ENCODE results near the gene TOX2. TPM values are rescaled to one million over a fixed set of nuclear protein-coding genes. Genes with fewer than 3 reads are reported as not detected.

TOX2 gene
- total RNA-seq, 3 donors from 2014 or later (not counting 1 experiment from before 2014, with no cell fraction given) = 0.93 to 1.8 (median 1.2) TPM

DNA sequence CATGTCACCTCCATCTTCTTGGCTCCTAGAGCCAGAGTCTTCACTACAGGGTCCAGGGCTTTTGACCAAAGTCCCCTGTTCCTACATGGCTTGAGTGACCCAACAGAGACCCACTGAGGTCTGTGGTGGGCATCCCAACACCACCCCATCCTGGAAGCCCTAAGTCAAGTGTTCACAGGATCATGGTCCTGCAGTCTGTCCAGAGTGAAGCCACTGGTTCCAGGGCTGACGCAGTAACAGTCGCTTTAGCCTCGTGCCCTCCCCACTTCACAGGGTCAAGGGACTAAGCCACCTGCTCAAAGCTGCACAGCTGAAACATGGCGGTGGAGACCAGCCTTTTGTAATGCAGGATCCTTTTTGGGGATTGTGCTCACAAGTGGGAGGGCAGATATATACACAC, 138.4 kb downstream of the TOX2 start:
- WGBS (ENCODE audit: insufficient coverage) = 98% methylated on average over 4 of the region's 4 CpGs
- Mint-ChIP-seq H3K27ac (no peak overlapping the region), H3K9me3 (no peaks in the 10 kb centered on the region), H3K36me3 (no peaks in the 10 kb centered on the region), H3K4me1 (peaks cover 0 to 6% of the 10 kb centered on the region in 2 donors), H3K4me3 (no peak overlapping the region), H3K27me3 (ENCODE audit: low read depth in 2 of 2) (peaks cover 18 to 44% of the 10 kb centered on the region in 2 donors)
- no peak overlapping the region for H3K27ac ChIP-seq (ENCODE audit: low read length)
- H3K4me1 ChIP-seq (ENCODE audit: control insufficient read depth, insufficient read depth, low read length) = no peaks in the 10 kb centered on the region
- no peak overlapping the region for H3K4me3 ChIP-seq (ENCODE audit: low read length)
- no peaks in the 10 kb centered on the region for H3K36me3 ChIP-seq (ENCODE audit: control insufficient read depth, insufficient read depth, low read length)
- no peaks in the 10 kb centered on the region for H3K27me3 ChIP-seq (ENCODE audit: control insufficient read depth, insufficient read depth, low read length)
- DNase-seq = no peak
- TF ChIP-seq, protein P1, sequence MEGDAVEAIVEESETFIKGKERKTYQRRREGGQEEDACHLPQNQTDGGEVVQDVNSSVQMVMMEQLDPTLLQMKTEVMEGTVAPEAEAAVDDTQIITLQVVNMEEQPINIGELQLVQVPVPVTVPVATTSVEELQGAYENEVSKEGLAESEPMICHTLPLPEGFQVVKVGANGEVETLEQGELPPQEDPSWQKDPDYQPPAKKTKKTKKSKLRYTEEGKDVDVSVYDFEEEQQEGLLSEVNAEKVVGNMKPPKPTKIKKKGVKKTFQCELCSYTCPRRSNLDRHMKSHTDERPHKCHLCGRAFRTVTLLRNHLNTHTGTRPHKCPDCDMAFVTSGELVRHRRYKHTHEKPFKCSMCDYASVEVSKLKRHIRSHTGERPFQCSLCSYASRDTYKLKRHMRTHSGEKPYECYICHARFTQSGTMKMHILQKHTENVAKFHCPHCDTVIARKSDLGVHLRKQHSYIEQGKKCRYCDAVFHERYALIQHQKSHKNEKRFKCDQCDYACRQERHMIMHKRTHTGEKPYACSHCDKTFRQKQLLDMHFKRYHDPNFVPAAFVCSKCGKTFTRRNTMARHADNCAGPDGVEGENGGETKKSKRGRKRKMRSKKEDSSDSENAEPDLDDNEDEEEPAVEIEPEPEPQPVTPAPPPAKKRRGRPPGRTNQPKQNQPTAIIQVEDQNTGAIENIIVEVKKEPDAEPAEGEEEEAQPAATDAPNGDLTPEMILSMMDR (IDR thresholded peaks at IDR 0.05) = no peak
- intact Hi-C loops (cut with micrococcal nuclease) = no loop called here
- ATAC-seq = no peak
- H3K9me3 ChIP-seq (ENCODE audit: control insufficient read depth, insufficient read depth, low read length) = no peaks in the 10 kb centered on the region

DNA sequence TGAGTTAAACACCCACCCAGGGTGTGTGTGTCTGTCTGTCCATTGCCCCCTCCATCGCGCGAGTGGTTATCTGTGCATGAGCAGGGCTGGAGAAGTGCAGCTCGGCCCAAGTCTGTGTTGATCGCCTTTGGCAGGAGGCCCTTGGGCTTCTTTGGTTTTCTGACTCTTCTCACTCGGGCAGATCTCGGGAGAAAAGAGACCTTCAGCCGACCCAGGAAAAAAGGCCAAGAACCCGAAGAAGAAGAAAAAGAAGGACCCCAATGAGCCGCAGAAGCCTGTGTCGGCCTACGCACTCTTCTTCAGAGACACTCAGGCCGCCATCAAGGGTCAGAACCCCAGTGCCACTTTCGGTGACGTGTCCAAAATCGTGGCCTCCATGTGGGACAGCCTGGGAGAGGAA, 139.5 kb downstream of the TOX2 start:
- ATAC-seq = no peak
- Histone ChIP-seq H3K9me3 (ENCODE audit: control insufficient read depth, insufficient read depth, low read length) (no peaks in the 10 kb centered on the region), H3K27me3 (ENCODE audit: control insufficient read depth, insufficient read depth, low read length) (no peaks in the 10 kb centered on the region), H3K27ac (ENCODE audit: low read length) (no peak overlapping the region), H3K4me3 (ENCODE audit: low read length) (no peak overlapping the region), H3K36me3 (ENCODE audit: control insufficient read depth, insufficient read depth, low read length) (no peaks in the 10 kb centered on the region), H3K4me1 (ENCODE audit: control insufficient read depth, insufficient read depth, low read length) (no peaks in the 10 kb centered on the region)
- peaks cover 26 to 44% of the 10 kb centered on the region in 2 donors for H3K27me3 Mint-ChIP-seq (ENCODE audit: low read depth in 2 of 2)
- no peaks in the 10 kb centered on the region for H3K36me3 Mint-ChIP-seq
- H3K4me3 Mint-ChIP-seq = no peak overlapping the region
- peaks cover 0 to 6% of the 10 kb centered on the region in 2 donors for H3K4me1 Mint-ChIP-seq
- H3K9me3 Mint-ChIP-seq = no peaks in the 10 kb centered on the region
- 94% methylated on average over 16 of the region's 16 CpGs for WGBS (ENCODE audit: insufficient coverage)
- no peak overlapping the region for H3K27ac Mint-ChIP-seq
- TF ChIP-seq, protein P1 (IDR thresholded peaks at IDR 0.05) = no peak
- no peak for DNase-seq
- intact Hi-C loops (cut with micrococcal nuclease) = no loop called here

DNA sequence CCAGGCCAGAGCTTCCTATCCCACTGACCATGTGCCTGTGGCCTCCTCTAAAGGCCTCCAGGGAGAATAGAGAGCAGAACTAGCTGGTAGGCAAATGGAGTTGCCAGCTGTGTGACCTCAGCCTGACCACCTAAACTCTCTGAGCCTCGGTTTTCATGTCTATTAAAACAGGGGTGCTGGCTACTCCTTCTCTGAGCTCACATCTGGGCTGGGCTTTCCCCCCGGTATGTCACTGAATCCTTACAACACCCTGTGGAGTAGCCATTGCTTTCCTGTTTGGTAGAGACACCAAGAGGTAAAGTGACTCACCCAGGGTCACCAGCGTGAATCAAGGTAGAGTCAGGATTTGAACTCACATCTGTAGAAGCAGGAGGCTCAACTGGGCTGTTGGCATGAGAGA, 140.2 kb downstream of the TOX2 start:
- intact Hi-C loops (cut with micrococcal nuclease) = no loop called here
- Histone ChIP-seq H3K27ac (ENCODE audit: low read length) (no peak overlapping the region), H3K27me3 (ENCODE audit: control insufficient read depth, insufficient read depth, low read length) (no peaks in the 10 kb centered on the region), H3K9me3 (ENCODE audit: control insufficient read depth, insufficient read depth, low read length) (no peaks in the 10 kb centered on the region), H3K4me1 (ENCODE audit: control insufficient read depth, insufficient read depth, low read length) (no peaks in the 10 kb centered on the region), H3K4me3 (ENCODE audit: low read length) (no peak overlapping the region), H3K36me3 (ENCODE audit: control insufficient read depth, insufficient read depth, low read length) (no peaks in the 10 kb centered on the region)
- Mint-ChIP-seq H3K27ac (no peak overlapping the region), H3K27me3 (ENCODE audit: low read depth in 2 of 2) (peaks cover 27 to 45% of the 10 kb centered on the region in 2 donors), H3K9me3 (no peaks in the 10 kb centered on the region), H3K4me1 (peaks cover 0 to 6% of the 10 kb centered on the region in 2 donors), H3K36me3 (no peaks in the 10 kb centered on the region), H3K4me3 (no peak overlapping the region)
- no peak for DNase-seq
- ATAC-seq = no peak
- TF ChIP-seq, protein P1 (IDR thresholded peaks at IDR 0.05) = no peak
- 81% methylated on average over 3 of the region's 3 CpGs for WGBS (ENCODE audit: insufficient coverage)

DNA sequence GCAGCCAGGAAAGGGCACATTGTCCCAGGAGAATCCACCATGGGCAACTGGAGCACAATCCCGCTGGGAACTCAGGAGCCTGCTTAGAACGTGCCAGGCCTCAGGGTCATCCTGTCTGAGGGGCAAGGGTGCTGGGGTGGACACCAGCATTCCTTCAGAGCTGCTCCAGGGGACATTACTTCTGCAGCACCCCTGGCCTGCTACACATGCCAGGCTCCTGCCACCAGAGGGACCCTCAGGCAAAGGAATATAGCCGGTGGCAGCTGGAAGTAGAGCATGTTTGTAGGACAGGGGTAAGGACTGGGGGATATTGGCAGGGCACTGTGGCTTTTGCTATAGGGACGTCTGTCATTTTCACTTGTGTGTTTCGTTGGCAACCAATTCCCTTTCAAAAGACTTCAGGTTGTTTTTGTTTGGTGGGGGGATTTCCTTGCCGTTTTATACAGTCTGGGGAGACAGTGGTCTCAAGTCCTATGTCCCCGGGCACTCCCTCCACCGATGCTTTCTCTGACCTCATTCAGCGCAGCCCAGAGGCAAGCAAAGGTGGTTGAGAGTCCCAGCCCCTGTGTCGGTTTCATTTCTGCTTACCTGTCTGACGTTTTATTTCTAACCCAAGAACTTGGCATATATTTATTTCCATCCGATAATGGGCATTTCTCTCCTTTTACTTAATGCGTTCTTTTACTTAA, 141.5 kb downstream of the TOX2 start:
- Histone ChIP-seq H3K36me3 (ENCODE audit: control insufficient read depth, insufficient read depth, low read length) (no peaks in the 10 kb centered on the region), H3K4me1 (ENCODE audit: control insufficient read depth, insufficient read depth, low read length) (no peaks in the 10 kb centered on the region), H3K27me3 (ENCODE audit: control insufficient read depth, insufficient read depth, low read length) (no peaks in the 10 kb centered on the region), H3K9me3 (ENCODE audit: control insufficient read depth, insufficient read depth, low read length) (no peaks in the 10 kb centered on the region), H3K27ac (ENCODE audit: low read length) (no peak overlapping the region), H3K4me3 (ENCODE audit: low read length) (no peak overlapping the region)
- WGBS (ENCODE audit: insufficient coverage) = 63% methylated on average over 12 of the region's 13 CpGs
- peak; percentile 19 to 83 for DNase-seq
- Mint-ChIP-seq H3K27ac (no peak overlapping the region), H3K9me3 (no peaks in the 10 kb centered on the region), H3K36me3 (no peaks in the 10 kb centered on the region), H3K4me3 (no peak overlapping the region), H3K27me3 (ENCODE audit: low read depth in 2 of 2) (peaks cover 36 to 42% of the 10 kb centered on the region in 2 donors), H3K4me1 (peaks cover 0 to 6% of the 10 kb centered on the region in 2 donors)
- intact Hi-C loops (cut with micrococcal nuclease) = loop anchor here (1.0 kb wide), 1 partner anchor 24 kb away; no protein-coding TSS in a partner anchor
- peak; percentile 73 to 81 (median 74) for ATAC-seq
- TF ChIP-seq, protein P1 (IDR thresholded peaks at IDR 0.05) = peak; percentile 19
